Osteoblast (primary cell): ENCODE measurements around the gene PHKA2. TPM values are rescaled to one million over a fixed set of nuclear protein-coding genes. Genes with fewer than 3 reads are reported as not detected.

Experiments used
- DNase-seq: peaks from one replicate; pipeline ENCODE4 v3.0.0; 2011; ENCODE audit warnings: low spot score, mixed read lengths; ENCODE audit not compliant: insufficient read length; ENCODE audit errors: missing footprints
- H2AFZ ChIP-seq: 2 replicates; pipeline ENCODE4 v1.6.0; 2011; ENCODE audit warnings: mild to moderate bottlenecking, low read length
- H3K27ac ChIP-seq: 2 replicates; pipeline ENCODE4 v1.5.1; 2011; ENCODE audit warnings: mild to moderate bottlenecking, low read depth, low read length, moderate library complexity
- H3K27me3 ChIP-seq: 2 replicates; pipeline ENCODE4 v1.6.0; 2012; ENCODE audit warnings: mild to moderate bottlenecking, control low read depth, inconsistent platforms, low read length, moderate library complexity; ENCODE audit not compliant: insufficient read depth
- H3K36me3 ChIP-seq: 2 replicates; pipeline ENCODE4 v1.5.1; 2011; ENCODE audit warnings: mild to moderate bottlenecking, low read length, control low read depth, moderate library complexity; ENCODE audit not compliant: insufficient read depth
- H3K4me1 ChIP-seq: 2 replicates; pipeline ENCODE4 v1.5.1; 2011; ENCODE audit warnings: mild to moderate bottlenecking, low read length, control low read depth, moderate library complexity; ENCODE audit not compliant: insufficient read depth
- H3K4me2 ChIP-seq: 2 replicates; pipeline ENCODE4 v1.6.0; 2011; ENCODE audit warnings: mild to moderate bottlenecking, low read length; ENCODE audit not compliant: insufficient read depth
- H3K4me3 ChIP-seq: fragments of 200-600 bp; sonication (generic); 3 replicates; pipeline ENCODE4 v1.5.1; 2012; ENCODE audit warnings: mild to moderate bottlenecking, low read length, inconsistent platforms; ENCODE audit not compliant: insufficient read depth
- H3K79me2 ChIP-seq: 2 replicates; pipeline ENCODE4 v1.6.0; 2012; ENCODE audit warnings: mild to moderate bottlenecking, low read length, control low read depth, inconsistent platforms; ENCODE audit not compliant: insufficient read depth
- H3K9me3 ChIP-seq: 2 replicates; pipeline ENCODE4 v1.5.1; 2011; ENCODE audit warnings: low read depth, low read length, control low read depth
- H4K20me1 ChIP-seq: 2 replicates; pipeline ENCODE4 v1.6.0; 2012; ENCODE audit warnings: mild to moderate bottlenecking, low read length, control low read depth; ENCODE audit not compliant: insufficient read depth
- CTCF ChIP-seq: IDR thresholded peaks from 2 replicates; pipeline ENCODE4 v1.5.1; 2011; ENCODE audit warnings: mild to moderate bottlenecking, low read depth, low read length, moderate library complexity; ENCODE audit errors: extremely low read depth
- total RNA-seq: library from RNA; depleted of rRNA; stranded (reverse); fragments of >200 nt; gene quantifications from 2 replicates; pipeline ENCODE4 v1.2.3, GENCODE V29; 2012

The PHKA2 gene, protein sequence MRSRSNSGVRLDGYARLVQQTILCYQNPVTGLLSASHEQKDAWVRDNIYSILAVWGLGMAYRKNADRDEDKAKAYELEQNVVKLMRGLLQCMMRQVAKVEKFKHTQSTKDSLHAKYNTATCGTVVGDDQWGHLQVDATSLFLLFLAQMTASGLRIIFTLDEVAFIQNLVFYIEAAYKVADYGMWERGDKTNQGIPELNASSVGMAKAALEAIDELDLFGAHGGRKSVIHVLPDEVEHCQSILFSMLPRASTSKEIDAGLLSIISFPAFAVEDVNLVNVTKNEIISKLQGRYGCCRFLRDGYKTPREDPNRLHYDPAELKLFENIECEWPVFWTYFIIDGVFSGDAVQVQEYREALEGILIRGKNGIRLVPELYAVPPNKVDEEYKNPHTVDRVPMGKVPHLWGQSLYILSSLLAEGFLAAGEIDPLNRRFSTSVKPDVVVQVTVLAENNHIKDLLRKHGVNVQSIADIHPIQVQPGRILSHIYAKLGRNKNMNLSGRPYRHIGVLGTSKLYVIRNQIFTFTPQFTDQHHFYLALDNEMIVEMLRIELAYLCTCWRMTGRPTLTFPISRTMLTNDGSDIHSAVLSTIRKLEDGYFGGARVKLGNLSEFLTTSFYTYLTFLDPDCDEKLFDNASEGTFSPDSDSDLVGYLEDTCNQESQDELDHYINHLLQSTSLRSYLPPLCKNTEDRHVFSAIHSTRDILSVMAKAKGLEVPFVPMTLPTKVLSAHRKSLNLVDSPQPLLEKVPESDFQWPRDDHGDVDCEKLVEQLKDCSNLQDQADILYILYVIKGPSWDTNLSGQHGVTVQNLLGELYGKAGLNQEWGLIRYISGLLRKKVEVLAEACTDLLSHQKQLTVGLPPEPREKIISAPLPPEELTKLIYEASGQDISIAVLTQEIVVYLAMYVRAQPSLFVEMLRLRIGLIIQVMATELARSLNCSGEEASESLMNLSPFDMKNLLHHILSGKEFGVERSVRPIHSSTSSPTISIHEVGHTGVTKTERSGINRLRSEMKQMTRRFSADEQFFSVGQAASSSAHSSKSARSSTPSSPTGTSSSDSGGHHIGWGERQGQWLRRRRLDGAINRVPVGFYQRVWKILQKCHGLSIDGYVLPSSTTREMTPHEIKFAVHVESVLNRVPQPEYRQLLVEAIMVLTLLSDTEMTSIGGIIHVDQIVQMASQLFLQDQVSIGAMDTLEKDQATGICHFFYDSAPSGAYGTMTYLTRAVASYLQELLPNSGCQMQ
- total RNA-seq = 10.9 and 13.8 TPM in 2 replicates

DNA sequence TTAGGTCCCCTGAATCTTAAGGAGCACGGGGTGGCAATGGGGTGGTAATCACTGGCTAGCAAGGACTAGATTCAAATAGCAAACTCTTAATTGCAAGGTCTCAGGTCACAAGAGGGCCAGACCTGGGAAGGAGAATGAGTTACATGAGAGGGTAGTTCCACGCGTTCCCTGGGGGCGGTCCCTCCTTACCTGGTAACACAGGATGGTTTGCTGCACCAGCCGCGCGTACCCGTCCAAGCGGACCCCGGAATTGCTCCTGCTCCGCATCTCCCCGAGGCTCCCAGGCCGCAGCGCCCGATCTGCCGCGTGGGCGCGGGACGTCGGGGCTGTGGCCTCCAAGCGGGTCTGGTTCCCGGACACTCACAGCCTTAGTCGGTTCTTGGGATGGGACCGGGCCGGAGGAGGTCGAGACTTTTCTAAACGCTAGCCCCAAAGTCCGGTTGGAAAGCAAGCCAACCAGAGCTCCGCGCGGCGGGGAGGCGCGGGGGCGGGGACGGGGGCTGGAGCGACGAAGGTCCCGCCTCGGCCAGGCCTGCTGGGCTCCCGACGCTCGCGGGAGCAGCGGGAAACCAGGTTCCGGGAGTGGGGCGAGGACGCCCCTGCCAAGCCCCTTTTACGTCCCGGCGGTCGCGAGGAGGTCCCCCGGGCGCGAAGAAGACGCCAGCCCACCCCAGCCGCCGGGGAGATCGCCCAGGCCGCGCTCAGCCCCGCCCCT lies at the start of gene PHKA2:
Gene PHKA2 (minus strand): TSS at position 449 of the 715 bp plus-strand sequence. CDS start 182 bp downstream, at position 267.
- Histone ChIP-seq H3K4me3 (peak within 1 kb of the TSS; percentile 79), H3K36me3 (no peaks in the 10 kb centered on the region), H3K9me3 (no peaks in the 10 kb centered on the region), H3K79me2 (peaks cover 22% of the 10 kb centered on the region), H3K4me2 (peak within 1 kb of the TSS; percentile 84), H3K27ac (peak within 1 kb of the TSS; percentile 54), H3K4me1 (peaks cover 9% of the 10 kb centered on the region), H4K20me1 (no peaks in the 10 kb centered on the region), H3K27me3 (no peaks in the 10 kb centered on the region), H2AFZ (peak within 1 kb of the TSS; percentile 88)
- no peak for TF ChIP-seq CTCF
- peak; percentile 90 for DNase-seq

GRCh38 chrX:19030805-19031204 lies 46.9 kb upstream of the PHKA2 start:
- no peaks in the 10 kb centered on the region for H3K27me3 ChIP-seq
- no peak overlapping the region for H3K4me2 ChIP-seq
- no peak for TF ChIP-seq CTCF
- H3K79me2 ChIP-seq = no peaks in the 10 kb centered on the region
- H3K4me3 ChIP-seq = no peak overlapping the region
- H3K27ac ChIP-seq = no peak overlapping the region
- H3K4me1 ChIP-seq = no peaks in the 10 kb centered on the region
- no peaks in the 10 kb centered on the region for H4K20me1 ChIP-seq
- DNase-seq = no peak
- no peaks in the 10 kb centered on the region for H3K9me3 ChIP-seq
- no peaks in the 10 kb centered on the region for H3K36me3 ChIP-seq
- no peak overlapping the region for H2AFZ ChIP-seq

DNA sequence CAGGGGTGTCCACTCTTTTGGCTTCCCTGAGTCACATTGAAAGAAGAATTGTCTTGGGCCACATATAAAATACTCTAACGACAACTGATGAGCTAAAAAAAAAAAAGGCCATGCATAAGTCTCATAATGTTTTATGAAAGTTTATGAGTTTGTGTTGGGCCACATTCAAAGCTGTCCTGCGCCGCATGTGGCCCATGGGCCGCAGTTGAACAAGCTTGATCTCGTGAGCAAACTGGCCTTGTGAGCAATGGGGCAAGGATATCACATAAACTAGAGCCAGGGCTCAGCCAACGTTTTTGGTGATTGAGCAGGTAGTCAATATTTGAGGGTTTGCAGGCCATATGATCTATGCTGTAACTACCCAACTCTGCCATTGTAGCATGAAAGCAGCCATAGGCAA lies 44.6 kb upstream of the PHKA2 start:
- DNase-seq = no peak
- Histone ChIP-seq H3K27ac (no peak overlapping the region), H2AFZ (no peak overlapping the region), H3K4me2 (no peak overlapping the region), H3K4me1 (no peaks in the 10 kb centered on the region), H3K36me3 (no peaks in the 10 kb centered on the region), H3K27me3 (no peaks in the 10 kb centered on the region), H3K79me2 (no peaks in the 10 kb centered on the region), H3K9me3 (no peaks in the 10 kb centered on the region), H4K20me1 (no peaks in the 10 kb centered on the region), H3K4me3 (no peak overlapping the region)
- TF ChIP-seq CTCF = no peak
